Naive thymus-derived CD4-positive, alpha-beta T cell (primary cell): ENCODE results near the gene GDNF. TPM values are rescaled to one million over a fixed set of nuclear protein-coding genes. Genes with fewer than 3 reads are reported as not detected.

ENCODE experiments used
- ATAC-seq: fragments of 150-1000 bp; cut with Tn5 transposase; 2 replicates; pipeline ENCODE4 v1.10.0; 2021; ENCODE audit warnings: mild to moderate bottlenecking, moderate library complexity
- CTCF ChIA-PET: fragments of 350-600 bp; sonication (Branson Sonifier 250); formaldehyde crosslinking; loops from one replicate; lab custom pipeline; 2021; ENCODE audit warnings: antibody characterized with exemption; lab: Charles Lee
- POLR2A ChIA-PET: fragments of 350-600 bp; sonication (Branson Sonifier 250); formaldehyde crosslinking; loops from one replicate; lab custom pipeline; 2021; ENCODE audit warnings: antibody characterized with exemption, inconsistent platforms; lab: Charles Lee
- DNase-seq, 9 donors: peaks; one replicate each; pipeline versions ENCODE4 v3.0.0 to v3.0.0-alpha.2; 2020 to 2022; ENCODE audit warnings: mixed read lengths in 1 of 9
- H3K27ac ChIP-seq: one replicate; pipeline ENCODE4 v1.7.0; 2013; ENCODE audit warnings: mild to moderate bottlenecking, low read depth, low read length, moderate library complexity
- H3K27me3 ChIP-seq, 2 donors: one replicate each; pipeline ENCODE4 v1.7.0; 2013; ENCODE audit warnings: low read length in 2 of 2, mild to moderate bottlenecking in 2 of 2, moderate library complexity in 2 of 2; ENCODE audit not compliant: control insufficient read depth in 2 of 2, insufficient read depth in 2 of 2
- H3K36me3 ChIP-seq, 3 experiments: 1 replicate in 2 of 3; 2 replicates in 1 of 3; pipeline ENCODE4 v1.7.0; 2013; ENCODE audit warnings: low read length in 3 of 3, mild to moderate bottlenecking in 3 of 3, moderate library complexity in 1 of 3; ENCODE audit not compliant: insufficient read depth in 3 of 3, control insufficient read depth in 2 of 3
- H3K4me1 ChIP-seq, 2 donors: one replicate each; pipeline ENCODE4 v1.7.0; 2013; ENCODE audit warnings: low read length in 2 of 2, mild to moderate bottlenecking in 2 of 2, moderate library complexity in 1 of 2; ENCODE audit not compliant: control insufficient read depth in 2 of 2, insufficient read depth in 2 of 2
- H3K4me3 ChIP-seq: 2 replicates; pipeline ENCODE4 v1.7.0; 2013; ENCODE audit warnings: mild to moderate bottlenecking, low read length
- H3K9me3 ChIP-seq, 3 experiments: 1 replicate in 2 of 3; 2 replicates in 1 of 3; pipeline ENCODE4 v1.7.0; 2013; ENCODE audit warnings: low read length in 3 of 3; ENCODE audit not compliant: control insufficient read depth in 2 of 3
- H3K27ac Mint-ChIP-seq, 9 donors: one replicate each; pipeline ENCODE4 v1.8.0; 2020 to 2022; ENCODE audit warnings: mixed read lengths in 9 of 9, mild to moderate bottlenecking in 8 of 9, moderate library complexity in 5 of 9, inconsistent platforms in 2 of 9
- H3K27me3 Mint-ChIP-seq, 5 donors: one replicate each; pipeline ENCODE4 v1.8.0; 2021 to 2022; ENCODE audit warnings: mixed read lengths in 5 of 5, mild to moderate bottlenecking in 1 of 5
- H3K36me3 Mint-ChIP-seq, 5 donors: one replicate each; pipeline ENCODE4 v1.8.0; 2020 to 2022; ENCODE audit warnings: mixed read lengths in 5 of 5, mild to moderate bottlenecking in 3 of 5, inconsistent platforms in 1 of 5
- H3K4me1 Mint-ChIP-seq, 7 donors: one replicate each; pipeline ENCODE4 v1.8.0; 2020 to 2022; ENCODE audit warnings: mixed read lengths in 7 of 7, mild to moderate bottlenecking in 3 of 7, inconsistent platforms in 1 of 7
- H3K4me3 Mint-ChIP-seq, 10 donors: one replicate each; pipeline ENCODE4 v1.8.0; 2020 to 2022; ENCODE audit warnings: mild to moderate bottlenecking in 10 of 10, mixed read lengths in 10 of 10, moderate library complexity in 6 of 10, inconsistent platforms in 2 of 10
- H3K9me3 Mint-ChIP-seq, 11 donors: one replicate each; pipeline ENCODE4 v1.8.0; 2020 to 2022; ENCODE audit warnings: mixed read lengths in 11 of 11, mild to moderate bottlenecking in 4 of 11, inconsistent platforms in 1 of 11, moderate library complexity in 1 of 11
- intact Hi-C, 2 donors: fragments of 100-400 bp; cut with micrococcal nuclease; formaldehyde crosslinking; loops; one replicate each; pipeline ENCODE4 v1.15.1; 2023
- polyA plus RNA-seq, 2 donors: library from polyadenylated mRNA; unstranded; fragments of 300-500 nt; fragmentation: Illumina TruSeq; gene quantifications; one replicate each; pipeline ENCODE4 v1.2.3, GENCODE V29; 2021
- total RNA-seq, 6 experiments: library from RNA in 5 of 6; stranded (reverse) in 5 of 6; gene quantifications; 1 replicate in 5 of 6; 2 replicates in 1 of 6; pipeline ENCODE4 v1.2.3 and lab custom pipeline; 2021 to 2026

GDNF gene
- total and polyA plus RNA-seq, 7 experiments from 2014 or later = not detected

DNA sequence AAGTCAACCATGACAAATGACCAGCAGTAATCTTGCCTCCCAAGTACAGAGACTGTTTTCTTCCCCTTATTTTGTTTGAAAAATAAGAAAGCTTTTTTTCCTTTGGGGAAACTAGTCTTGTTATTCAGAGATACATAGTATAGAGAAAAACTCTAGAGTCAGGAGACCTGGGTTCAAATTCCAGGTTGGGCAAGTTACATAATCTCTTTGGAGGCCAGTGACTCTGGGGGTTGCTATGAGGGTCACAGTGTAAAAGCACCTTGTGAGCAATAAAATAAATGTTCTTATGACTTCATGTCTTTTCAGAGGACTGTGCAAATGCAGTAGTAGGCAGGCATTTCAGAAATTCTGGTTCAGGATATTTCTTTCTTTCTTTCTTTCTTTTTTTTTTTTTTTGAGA is 71.5 kb downstream of the GDNF start:
- POLR2A ChIA-PET = no interaction called here
- Mint-ChIP-seq H3K9me3 (peaks cover 0 to 10% (median 4%) of the 10 kb centered on the region in 11 donors), H3K36me3 (peaks cover 0 to 5% (median 0%) of the 10 kb centered on the region in 5 donors), H3K4me3 (no peak overlapping the region), H3K27ac (no peak overlapping the region), H3K27me3 (peaks cover 0 to 8% (median 5%) of the 10 kb centered on the region in 5 donors), H3K4me1 (no peaks in the 10 kb centered on the region)
- no peak for ATAC-seq
- no peak overlapping the region for H3K4me3 ChIP-seq
- H3K27ac ChIP-seq = no peak overlapping the region
- no peak for DNase-seq
- H3K9me3 ChIP-seq = no peaks in the 10 kb centered on the region
- CTCF ChIA-PET = no interaction called here
- H3K4me1 ChIP-seq = no peaks in the 10 kb centered on the region
- no peaks in the 10 kb centered on the region for H3K36me3 ChIP-seq
- no peaks in the 10 kb centered on the region for H3K27me3 ChIP-seq
- intact Hi-C loops = no loop called here

DNA sequence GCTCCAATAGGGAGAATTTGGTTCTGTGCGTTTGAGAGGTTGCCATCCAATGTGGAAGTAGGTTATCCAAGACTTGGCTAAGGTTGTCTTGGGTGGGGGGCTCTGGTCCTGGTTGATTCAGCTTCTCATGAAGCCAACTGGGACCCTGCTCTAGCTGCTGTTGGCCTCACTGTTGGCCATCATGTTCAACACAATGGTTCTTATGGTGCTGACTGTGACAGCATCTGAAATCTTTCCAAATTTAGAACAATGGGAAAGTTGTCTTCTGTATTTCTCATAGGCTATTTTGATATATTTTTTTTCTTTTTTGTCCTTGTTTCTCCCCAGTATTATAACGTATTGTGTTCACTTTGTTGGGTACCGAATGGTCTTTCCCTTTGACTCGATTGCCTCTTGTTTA is 71.9 kb downstream of the GDNF start:
- Mint-ChIP-seq H3K4me3 (no peak overlapping the region), H3K27ac (no peak overlapping the region), H3K36me3 (peaks cover 0 to 6% (median 0%) of the 10 kb centered on the region in 5 donors), H3K9me3 (peaks cover 0 to 6% (median 2%) of the 10 kb centered on the region in 11 donors), H3K4me1 (no peaks in the 10 kb centered on the region), H3K27me3 (peaks cover 0 to 8% (median 5%) of the 10 kb centered on the region in 5 donors)
- H3K4me3 ChIP-seq = no peak overlapping the region
- H3K36me3 ChIP-seq = no peaks in the 10 kb centered on the region
- ChIA-PET CTCF (no interaction called here), POLR2A (no interaction called here)
- H3K27ac ChIP-seq = no peak overlapping the region
- no peaks in the 10 kb centered on the region for H3K4me1 ChIP-seq
- no peaks in the 10 kb centered on the region for H3K27me3 ChIP-seq
- no peak for ATAC-seq
- intact Hi-C loops = no loop called here
- no peak for DNase-seq
- no peaks in the 10 kb centered on the region for H3K9me3 ChIP-seq

DNA sequence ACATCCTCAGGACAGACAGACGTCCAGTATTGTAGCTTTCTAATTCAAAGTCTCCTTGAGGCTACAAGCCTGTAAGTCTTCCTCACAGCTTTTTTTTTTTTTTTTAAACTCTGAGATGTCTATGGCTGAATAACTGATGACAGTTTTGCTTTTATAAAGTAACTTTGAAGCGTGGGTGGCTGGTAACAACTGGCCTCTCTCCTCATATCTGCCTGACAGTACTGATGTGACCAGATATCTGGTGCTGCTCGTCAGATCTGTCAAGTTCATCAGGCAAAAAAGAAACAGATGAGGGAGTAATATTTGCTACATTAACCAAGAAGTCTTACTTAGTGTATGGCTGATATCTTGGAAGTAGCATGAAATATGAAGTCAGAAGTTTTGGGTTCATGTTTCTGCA is 72.6 kb downstream of the GDNF start:
- H3K36me3 ChIP-seq = no peaks in the 10 kb centered on the region
- intact Hi-C loops = no loop called here
- H3K27ac ChIP-seq = no peak overlapping the region
- peaks cover 0 to 8% (median 5%) of the 10 kb centered on the region in 5 donors for H3K27me3 Mint-ChIP-seq
- no peaks in the 10 kb centered on the region for H3K27me3 ChIP-seq
- H3K4me1 Mint-ChIP-seq = no peaks in the 10 kb centered on the region
- no peak for ATAC-seq
- H3K4me3 Mint-ChIP-seq = no peak overlapping the region
- H3K9me3 Mint-ChIP-seq = peaks cover 0 to 6% (median 0%) of the 10 kb centered on the region in 11 donors
- DNase-seq = no peak
- H3K4me3 ChIP-seq = no peak overlapping the region
- ChIA-PET CTCF (no interaction called here), POLR2A (no interaction called here)
- no peak overlapping the region for H3K27ac Mint-ChIP-seq
- no peaks in the 10 kb centered on the region for H3K9me3 ChIP-seq
- peaks cover 0 to 6% (median 0%) of the 10 kb centered on the region in 5 donors for H3K36me3 Mint-ChIP-seq
- H3K4me1 ChIP-seq = no peaks in the 10 kb centered on the region
